ENCODE measurements around the gene MEIS3.
"Not testable (repeated sequence)": the region's sequence is repeated elsewhere in the genome, so short reads cannot be mapped to it uniquely, and the experiment has no call there.

The MEIS3 gene

GRCh38 chr19:47413941-47414340 is 5.4 kb downstream of the MEIS3 start:
- Histone ChIP-seq H3K9ac (ENCODE audit: low read length) (no peak overlapping the region), H3K9me3 (ENCODE audit: low read length) (no peaks in the 10 kb centered on the region), H3K4me1 (ENCODE audit: insufficient read depth, low read length) (peaks cover 6% of the 10 kb centered on the region), H3K4me3 (ENCODE audit: low read depth in 1 of 2, low read length in 2 of 2) (no peak overlapping the region), H3K36me3 (ENCODE audit: insufficient read depth, low read length) (no peaks in the 10 kb centered on the region), H3K27ac (ENCODE audit: low read depth, low read length) (no peak overlapping the region), H3K27me3 (ENCODE audit: control insufficient read depth in 1 of 2, insufficient read depth in 2 of 2, low read length in 2 of 2) (peaks cover 0 to 30% of the 10 kb centered on the region in 2 donors)

GRCh38 chr19:47411696-47412095 is 7.6 kb downstream of the MEIS3 start:
- not testable (repeated sequence) for H3K4me3 ChIP-seq (ENCODE audit: low read depth in 1 of 2, low read length in 2 of 2); H3K27ac ChIP-seq (ENCODE audit: low read depth, low read length); H3K36me3 ChIP-seq (ENCODE audit: insufficient read depth, low read length); H3K4me1 ChIP-seq (ENCODE audit: insufficient read depth, low read length); H3K9ac ChIP-seq (ENCODE audit: low read length); H3K9me3 ChIP-seq (ENCODE audit: low read length)
- peaks cover 0 to 15% of the 10 kb centered on the region in 2 donors for H3K27me3 ChIP-seq (ENCODE audit: control insufficient read depth in 1 of 2, insufficient read depth in 2 of 2, low read length in 2 of 2)

GRCh38 chr19:47411101-47411500 is 8.2 kb downstream of the MEIS3 start:
- Histone ChIP-seq H3K9ac (ENCODE audit: low read length) (no peak overlapping the region), H3K4me3 (ENCODE audit: low read depth in 1 of 2, low read length in 2 of 2) (no peak overlapping the region), H3K27me3 (ENCODE audit: control insufficient read depth in 1 of 2, insufficient read depth in 2 of 2, low read length in 2 of 2) (peaks cover 0 to 12% of the 10 kb centered on the region in 2 donors), H3K4me1 (ENCODE audit: insufficient read depth, low read length) (no peaks in the 10 kb centered on the region), H3K36me3 (ENCODE audit: insufficient read depth, low read length) (no peaks in the 10 kb centered on the region), H3K9me3 (ENCODE audit: low read length) (no peaks in the 10 kb centered on the region), H3K27ac (ENCODE audit: low read depth, low read length) (no peak overlapping the region)

- H3K4me3 ChIP-seq (ENCODE audit: low read depth in 1 of 2, low read length in 2 of 2), result no peak overlapping the region
- no peak overlapping the region for H3K9ac ChIP-seq (ENCODE audit: low read length)
- no peaks in the 10 kb centered on the region for H3K36me3 ChIP-seq (ENCODE audit: insufficient read depth, low read length)
- H3K27ac ChIP-seq (ENCODE audit: low read depth, low read length), result no peak overlapping the region
- peaks cover 0 to 10% of the 10 kb centered on the region in 2 donors for H3K27me3 ChIP-seq (ENCODE audit: control insufficient read depth in 1 of 2, insufficient read depth in 2 of 2, low read length in 2 of 2)
- no peaks in the 10 kb centered on the region for H3K4me1 ChIP-seq (ENCODE audit: insufficient read depth, low read length)
- no peaks in the 10 kb centered on the region for H3K9me3 ChIP-seq (ENCODE audit: low read length)
These were observed 11.0 kb downstream of the MEIS3 start for GRCh38 chr19:47408156-47408938.

GRCh38 chr19:47407417-47407774 is 11.9 kb downstream of the MEIS3 start:
- no peak overlapping the region for H3K4me3 ChIP-seq (ENCODE audit: low read depth in 1 of 2, low read length in 2 of 2)
- H3K9me3 ChIP-seq (ENCODE audit: low read length), result no peaks in the 10 kb centered on the region
- no peaks in the 10 kb centered on the region for H3K36me3 ChIP-seq (ENCODE audit: insufficient read depth, low read length)
- H3K27ac ChIP-seq (ENCODE audit: low read depth, low read length), result no peak overlapping the region
- no peak overlapping the region for H3K9ac ChIP-seq (ENCODE audit: low read length)
- H3K27me3 ChIP-seq (ENCODE audit: control insufficient read depth in 1 of 2, insufficient read depth in 2 of 2, low read length in 2 of 2), result peaks cover 0 to 10% of the 10 kb centered on the region in 2 donors
- no peaks in the 10 kb centered on the region for H3K4me1 ChIP-seq (ENCODE audit: insufficient read depth, low read length)

GRCh38 chr19:47406711-47407416 is 12.5 kb downstream of the MEIS3 start:
- no peak overlapping the region for H3K27ac ChIP-seq (ENCODE audit: low read depth, low read length)
- H3K9me3 ChIP-seq (ENCODE audit: low read length), result no peaks in the 10 kb centered on the region
- H3K36me3 ChIP-seq (ENCODE audit: insufficient read depth, low read length), result no peaks in the 10 kb centered on the region
- H3K4me3 ChIP-seq (ENCODE audit: low read depth in 1 of 2, low read length in 2 of 2), result no peak overlapping the region
- H3K27me3 ChIP-seq (ENCODE audit: control insufficient read depth in 1 of 2, insufficient read depth in 2 of 2, low read length in 2 of 2), result peaks cover 0 to 10% of the 10 kb centered on the region in 2 donors
- H3K9ac ChIP-seq (ENCODE audit: low read length), result no peak overlapping the region
- no peaks in the 10 kb centered on the region for H3K4me1 ChIP-seq (ENCODE audit: insufficient read depth, low read length)

GRCh38 chr19:47405854-47406417 is 13.4 kb downstream of the MEIS3 start:
- H3K9ac ChIP-seq (ENCODE audit: low read length), result no peak overlapping the region
- H3K4me3 ChIP-seq (ENCODE audit: low read depth in 1 of 2, low read length in 2 of 2), result no peak overlapping the region
- H3K36me3 ChIP-seq (ENCODE audit: insufficient read depth, low read length), result no peaks in the 10 kb centered on the region
- peaks cover 0 to 10% of the 10 kb centered on the region in 2 donors for H3K27me3 ChIP-seq (ENCODE audit: control insufficient read depth in 1 of 2, insufficient read depth in 2 of 2, low read length in 2 of 2)
- H3K27ac ChIP-seq (ENCODE audit: low read depth, low read length), result no peak overlapping the region
- H3K9me3 ChIP-seq (ENCODE audit: low read length), result no peaks in the 10 kb centered on the region
- no peaks in the 10 kb centered on the region for H3K4me1 ChIP-seq (ENCODE audit: insufficient read depth, low read length)

GRCh38 chr19:47405197-47405550 is 14.2 kb downstream of the MEIS3 start:
- no peaks in the 10 kb centered on the region for H3K36me3 ChIP-seq (ENCODE audit: insufficient read depth, low read length)
- H3K9ac ChIP-seq (ENCODE audit: low read length), result no peak overlapping the region
- H3K27me3 ChIP-seq (ENCODE audit: control insufficient read depth in 1 of 2, insufficient read depth in 2 of 2, low read length in 2 of 2), result peaks cover 0 to 10% of the 10 kb centered on the region in 2 donors
- H3K9me3 ChIP-seq (ENCODE audit: low read length), result no peaks in the 10 kb centered on the region
- H3K4me3 ChIP-seq (ENCODE audit: low read depth in 1 of 2, low read length in 2 of 2), result no peak overlapping the region
- H3K27ac ChIP-seq (ENCODE audit: low read depth, low read length), result no peak overlapping the region
- no peaks in the 10 kb centered on the region for H3K4me1 ChIP-seq (ENCODE audit: insufficient read depth, low read length)

GRCh38 chr19:47404334-47405196 is 14.8 kb downstream of the MEIS3 start:
- H3K36me3 ChIP-seq (ENCODE audit: insufficient read depth, low read length), result no peaks in the 10 kb centered on the region
- no peak overlapping the region for H3K9ac ChIP-seq (ENCODE audit: low read length)
- H3K4me1 ChIP-seq (ENCODE audit: insufficient read depth, low read length), result no peaks in the 10 kb centered on the region
- H3K4me3 ChIP-seq (ENCODE audit: low read depth in 1 of 2, low read length in 2 of 2), result no peak overlapping the region
- H3K27ac ChIP-seq (ENCODE audit: low read depth, low read length), result no peak overlapping the region
- H3K27me3 ChIP-seq (ENCODE audit: control insufficient read depth in 1 of 2, insufficient read depth in 2 of 2, low read length in 2 of 2), result peaks cover 0 to 12% of the 10 kb centered on the region in 2 donors
- no peaks in the 10 kb centered on the region for H3K9me3 ChIP-seq (ENCODE audit: low read length)

GRCh38 chr19:47402504-47402903 is 16.8 kb downstream of the MEIS3 start:
- Histone ChIP-seq H3K9ac (ENCODE audit: low read length) (no peak overlapping the region), H3K36me3 (ENCODE audit: insufficient read depth, low read length) (no peaks in the 10 kb centered on the region), H3K27me3 (ENCODE audit: control insufficient read depth in 1 of 2, insufficient read depth in 2 of 2, low read length in 2 of 2) (peaks cover 0 to 21% of the 10 kb centered on the region in 2 donors)

More at GRCh38 chr19:47402504-47402903, 16.8 kb downstream of the MEIS3 start:
- H3K9me3 ChIP-seq (ENCODE audit: low read length), result no peaks in the 10 kb centered on the region
- no peak overlapping the region for H3K27ac ChIP-seq (ENCODE audit: low read depth, low read length)
- no peaks in the 10 kb centered on the region for H3K4me1 ChIP-seq (ENCODE audit: insufficient read depth, low read length)
- no peak overlapping the region for H3K4me3 ChIP-seq (ENCODE audit: low read depth in 1 of 2, low read length in 2 of 2)

Measured in muscle layer of colon (tissue), 2 donors.